GM18867 (cell line): ENCODE data around the gene ATAD3A.
"Not testable (repeated sequence)": the region's sequence is repeated elsewhere in the genome, so short reads cannot be mapped to it uniquely, and the experiment has no call there.

Experiments
- ATAC-seq: cut with Tn5 transposase; IDR thresholded peaks from one replicate; pipeline ENCODE4 v1.9.1; 2021; ENCODE audit warnings: mild to moderate bottlenecking, moderate library complexity; ENCODE audit not compliant: unreplicated experiment

ATAD3A gene

GRCh38 chr1:1511533-1512285, at the start of gene ATAD3A:
ATAD3A (plus strand) TSS chr1:1512162; CDS start chr1:1512269, 107 bp downstream.
- ATAC-seq, result peak; percentile 82

- ATAC-seq, result peak; percentile 59
Observed at GRCh38 chr1:1462318-1462966, 49.5 kb upstream of the ATAD3A start.

- no peak for ATAC-seq
Observed at GRCh38 chr1:1463312-1463711, 48.6 kb upstream of the ATAD3A start.

GRCh38 chr1:1468196-1468985, 43.6 kb upstream of the ATAD3A start:
- ATAC-seq, result not testable (repeated sequence)

GRCh38 chr1:1470626-1471388, 41.2 kb upstream of the ATAD3A start:
- no peak for ATAC-seq

- peak; percentile 84 for ATAC-seq
Observed at GRCh38 chr1:1471389-1472052, 40.4 kb upstream of the ATAD3A start, which contains the start of gene ATAD3B. ATAD3B (plus strand) TSS chr1:1471765; CDS start chr1:1471885, 120 bp downstream.

GRCh38 chr1:1472053-1472876, 39.7 kb upstream of the ATAD3A start:
- peak; percentile 21 for ATAC-seq

- not testable (repeated sequence) for ATAC-seq
Observed at GRCh38 chr1:1476011-1476410, 36.0 kb upstream of the ATAD3A start.

GRCh38 chr1:1477206-1477605, 34.8 kb upstream of the ATAD3A start:
- ATAC-seq, result no peak

- no peak for ATAC-seq
Observed at GRCh38 chr1:1479547-1480487, 32.1 kb upstream of the ATAD3A start.

- ATAC-seq, result not testable (repeated sequence)
Observed at GRCh38 chr1:1480488-1480867, 31.5 kb upstream of the ATAD3A start.

- ATAC-seq, result not testable (repeated sequence)
Observed at GRCh38 chr1:1481811-1482210, 30.2 kb upstream of the ATAD3A start.

- no peak for ATAC-seq
Observed at GRCh38 chr1:1482856-1483255, 29.1 kb upstream of the ATAD3A start.

- ATAC-seq, result no peak
Observed at GRCh38 chr1:1483714-1484113, 28.2 kb upstream of the ATAD3A start.

- not testable (repeated sequence) for ATAC-seq
Observed at GRCh38 chr1:1484976-1485750, 26.8 kb upstream of the ATAD3A start.

- not testable (repeated sequence) for ATAC-seq
Observed at GRCh38 chr1:1485755-1486317, 26.1 kb upstream of the ATAD3A start.

GRCh38 chr1:1487701-1488100, 24.3 kb upstream of the ATAD3A start:
- ATAC-seq, result no peak
